Endothelial cell of umbilical vein (primary cell): ENCODE measurements around the gene MAP2K1. TPM values are rescaled to one million over a fixed set of nuclear protein-coding genes. Genes with fewer than 3 reads are reported as not detected.

ENCODE experiments used
- BruUV-seq: library from RNA; stranded (reverse); fragments of 400-500 nt; replicated peaks from 2 replicates; lab custom pipeline; 2021; lab: Mats Ljungman, UMichigan
- CTCF ChIA-PET: fragments of 300-600, 350-600 bp; sonication (Branson Sonifier 250); formaldehyde crosslinking; loops from one replicate; lab custom pipeline; 2021; ENCODE audit warnings: antibody characterized with exemption, inconsistent platforms; lab: Charles Lee
- POLR2A ChIA-PET: fragments of 300-600, 350-600 bp; sonication (Branson Sonifier 250); formaldehyde crosslinking; loops from one replicate; lab custom pipeline; 2021; ENCODE audit warnings: antibody characterized with exemption, inconsistent platforms; lab: Charles Lee
- DNase-seq: peaks from one replicate; pipeline ENCODE4 v3.0.0-alpha.2; 2011; ENCODE audit warnings: low read depth, low spot score
- FAIRE-seq: peaks from 2 replicates; lab custom pipeline; 2011; peaks lifted over from hg19 to GRCh38; lab: Jason Lieb, UNC
- H2AFZ ChIP-seq: 2 replicates; pipeline ENCODE4 v1.6.0; 2012; ENCODE audit warnings: low read depth, low read length, control low read depth, inconsistent platforms
- H3K27ac ChIP-seq: 2 replicates; pipeline ENCODE4 v1.5.1; 2011; ENCODE audit warnings: low read depth, mild to moderate bottlenecking, control low read depth, low read length, moderate library complexity; ENCODE audit not compliant: insufficient read depth
- H3K27me3 ChIP-seq, 2 experiments: 2 replicates each; pipeline versions ENCODE4 v1.6.0 to v1.6.1; 2011; ENCODE audit warnings: low read length in 2 of 2, mixed read lengths in 1 of 2; ENCODE audit not compliant: control insufficient read depth in 2 of 2, insufficient read depth in 2 of 2
- H3K36me3 ChIP-seq, 2 experiments: 2 replicates in 1 of 2; 3 replicates in 1 of 2; pipeline ENCODE4 v1.5.1; 2011; ENCODE audit warnings: low read length in 2 of 2, mild to moderate bottlenecking in 1 of 2, moderate library complexity in 1 of 2; ENCODE audit not compliant: control insufficient read depth in 2 of 2, insufficient read depth in 2 of 2; ENCODE audit errors: extremely low read depth in 1 of 2
- H3K4me1 ChIP-seq: 3 replicates; pipeline ENCODE4 v1.5.1; 2011; ENCODE audit warnings: mild to moderate bottlenecking, low read length; ENCODE audit not compliant: control insufficient read depth, insufficient read depth; ENCODE audit errors: extremely low read depth
- H3K4me2 ChIP-seq: 2 replicates; pipeline ENCODE4 v1.6.1; 2011; ENCODE audit warnings: low read length, control low read depth, mixed read lengths; ENCODE audit not compliant: insufficient read depth
- H3K4me3 ChIP-seq, 3 experiments: fragments of 200-600 bp in 1 of 3; sonication (generic), shearing (Covaris generic) in 1 of 3; replicated peaks in 1 of 3; 2 replicates each; pipeline ENCODE4 v1.5.1; 2011 to 2016; ENCODE audit warnings: control low read depth in 3 of 3, low read length in 3 of 3, mild to moderate bottlenecking in 2 of 3, inconsistent platforms in 1 of 3, low read depth in 1 of 3, moderate library complexity in 1 of 3; ENCODE audit not compliant: insufficient read depth in 1 of 3
- H3K79me2 ChIP-seq: 2 replicates; pipeline ENCODE4 v1.6.0; 2012; ENCODE audit warnings: low read length, inconsistent platforms; ENCODE audit not compliant: control insufficient read depth, insufficient read depth
- H3K9ac ChIP-seq: replicated peaks from 2 replicates; pipeline ENCODE3; 2011; ENCODE audit warnings: low read length, control low read depth; ENCODE audit not compliant: insufficient read depth; ENCODE audit errors: extremely low read depth
- H3K9me1 ChIP-seq: replicated peaks from 3 replicates; pipeline ENCODE4 v1.6.0; 2011; ENCODE audit warnings: mild to moderate bottlenecking, low read length; ENCODE audit not compliant: control insufficient read depth, insufficient read depth; ENCODE audit errors: extremely low read depth
- H3K9me3 ChIP-seq: replicated peaks from 2 replicates; pipeline ENCODE4 v1.5.1; 2012; ENCODE audit warnings: low read length, inconsistent platforms; ENCODE audit not compliant: control insufficient read depth, insufficient read depth
- H4K20me1 ChIP-seq: replicated peaks from 2 replicates; pipeline ENCODE3; 2011; ENCODE audit warnings: mild to moderate bottlenecking, low read length; ENCODE audit not compliant: control insufficient read depth, insufficient read depth; ENCODE audit errors: extremely low read depth
- EZH2 ChIP-seq: IDR thresholded peaks from 2 replicates; pipeline ENCODE4 v1.6.1; 2012; ENCODE audit warnings: borderline replicate concordance, low read depth, mild to moderate bottlenecking, moderate library complexity, low read length, inconsistent platforms; ENCODE audit not compliant: severe bottlenecking
- FOS ChIP-seq: IDR thresholded peaks from 2 replicates; pipeline ENCODE4 v1.6.1; 2011; ENCODE audit warnings: mild to moderate bottlenecking, low read length, moderate library complexity, borderline replicate concordance; ENCODE audit not compliant: insufficient read depth
- GATA2 ChIP-seq: IDR thresholded peaks from 2 replicates; pipeline ENCODE4 v1.7.0; 2011; ENCODE audit warnings: low read depth, mild to moderate bottlenecking, moderate library complexity, mixed read lengths, low read length; ENCODE audit not compliant: insufficient read length, insufficient read depth
- JUN ChIP-seq: IDR thresholded peaks from 2 replicates; pipeline ENCODE4 v1.6.1; 2011; ENCODE audit warnings: borderline replicate concordance, low read depth; ENCODE audit not compliant: insufficient read length, insufficient read depth
- MYC ChIP-seq: IDR thresholded peaks from one replicate; pipeline ENCODE4 v1.6.1; 2011; ENCODE audit warnings: mild to moderate bottlenecking, low read depth, low read length
- POLR2A ChIP-seq: IDR thresholded peaks from 2 replicates; pipeline ENCODE4 v1.6.1; 2012; ENCODE audit warnings: low read depth, mild to moderate bottlenecking, control low read depth, low read length
- POLR2AphosphoS5 ChIP-seq: IDR thresholded peaks from 2 replicates; pipeline ENCODE4 v1.6.1; 2012; ENCODE audit warnings: low read depth, mild to moderate bottlenecking, control low read depth, low read length, moderate library complexity; ENCODE audit not compliant: insufficient read depth
- dilution Hi-C: fragments of 300-500 bp; cut with MboI; formaldehyde crosslinking; loops from one replicate; pipeline ENCODE4 v1.15.0; 2019; ENCODE audit warnings: low sequenced_read_pairs; ENCODE audit not compliant: extremely low pct_ligation_motif_present
- intact Hi-C: fragments of 100-400 bp; cut with micrococcal nuclease; formaldehyde crosslinking; loops from one replicate; pipeline ENCODE4 v1.10.0; 2022
- polyA plus RNA-seq, 4 experiments: library from polyadenylated mRNA; depleted of rRNA in 3 of 4; stranded (reverse) in 3 of 4; unstranded in 1 of 4; fragments of >200 nt; gene quantifications; 2 replicates each; pipeline versions ENCODE4 v1.2.1 to v1.2.3, GENCODE V29; 2011 to 2012; ENCODE audit warnings: missing spikeins in 1 of 4
- total RNA-seq: library from RNA; stranded (reverse); gene quantifications from 2 replicates; pipeline ENCODE4 v1.2.3, GENCODE V29; 2021
- TF ChIP-seq, protein P1 (sequence below): IDR thresholded peaks from 2 replicates; pipeline ENCODE4 v1.6.1; 2011; ENCODE audit not compliant: insufficient read depth, insufficient read length
- TF ChIP-seq, protein P2 (sequence below), 2 donors: IDR thresholded peaks; 1 replicate in 1 of 2; 2 replicates in 1 of 2; pipeline ENCODE4 v1.5.1; 2011; ENCODE audit warnings: low read length in 2 of 2, mild to moderate bottlenecking in 2 of 2, moderate library complexity in 2 of 2, control low read depth in 1 of 2, inconsistent platforms in 1 of 2, low read depth in 1 of 2; ENCODE audit not compliant: insufficient read depth in 1 of 2; ENCODE audit errors: extremely low read depth in 1 of 2

Gene MAP2K1
- total and polyA plus RNA-seq, 2 donors (not counting 3 experiments of a cell fraction or from before 2014, with no cell fraction given): 30.9 to 45.1 TPM

DNA sequence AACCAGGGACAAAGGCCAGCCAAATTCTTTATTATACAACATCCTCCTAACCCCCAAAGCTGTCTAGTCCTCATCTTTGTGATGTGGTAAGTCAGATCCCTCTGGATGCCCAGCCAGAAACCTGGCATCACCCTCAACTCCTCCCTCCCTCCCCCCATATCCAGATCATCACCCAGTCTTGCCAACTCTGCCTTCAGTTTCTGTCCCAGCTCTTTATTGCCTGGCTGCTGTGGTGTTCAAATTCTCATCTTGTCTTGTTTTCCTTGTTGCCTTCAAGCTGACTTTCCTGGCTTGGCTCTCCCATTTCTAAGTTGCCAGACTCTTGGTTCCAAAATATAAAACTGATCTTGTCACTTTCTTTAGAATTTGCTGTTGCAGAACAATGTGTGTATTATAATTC, 28.6 kb downstream of the MAP2K1 start:
- intact Hi-C loops: no loop called here
- FAIRE-seq: no peak
- BruUV-seq: no TSS peak
- no peak overlapping the region for H3K4me2 ChIP-seq
- DNase-seq: no peak
- H3K27me3 ChIP-seq: no peaks in the 10 kb centered on the region
- peaks cover 2% of the 10 kb centered on the region for H4K20me1 ChIP-seq
- no peak overlapping the region for H3K4me3 ChIP-seq
- peaks cover 90% of the 10 kb centered on the region for H3K79me2 ChIP-seq
- H3K27ac ChIP-seq: no peak overlapping the region
- no peaks in the 10 kb centered on the region for H3K9me3 ChIP-seq
- dilution Hi-C loops: loop anchor here (25.0 kb wide), 1 partner anchor 103 kb away; no protein-coding TSS in a partner anchor
- H2AFZ ChIP-seq: no peak overlapping the region
- TF ChIP-seq POLR2AphosphoS5 (no peak), GATA2 (no peak), EZH2 (no peak), FOS (no peak), JUN (no peak), MYC (no peak), POLR2A (no peak)
- TF ChIP-seq, protein P1, sequence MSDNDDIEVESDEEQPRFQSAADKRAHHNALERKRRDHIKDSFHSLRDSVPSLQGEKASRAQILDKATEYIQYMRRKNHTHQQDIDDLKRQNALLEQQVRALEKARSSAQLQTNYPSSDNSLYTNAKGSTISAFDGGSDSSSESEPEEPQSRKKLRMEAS: no peak
- TF ChIP-seq, protein P2, sequence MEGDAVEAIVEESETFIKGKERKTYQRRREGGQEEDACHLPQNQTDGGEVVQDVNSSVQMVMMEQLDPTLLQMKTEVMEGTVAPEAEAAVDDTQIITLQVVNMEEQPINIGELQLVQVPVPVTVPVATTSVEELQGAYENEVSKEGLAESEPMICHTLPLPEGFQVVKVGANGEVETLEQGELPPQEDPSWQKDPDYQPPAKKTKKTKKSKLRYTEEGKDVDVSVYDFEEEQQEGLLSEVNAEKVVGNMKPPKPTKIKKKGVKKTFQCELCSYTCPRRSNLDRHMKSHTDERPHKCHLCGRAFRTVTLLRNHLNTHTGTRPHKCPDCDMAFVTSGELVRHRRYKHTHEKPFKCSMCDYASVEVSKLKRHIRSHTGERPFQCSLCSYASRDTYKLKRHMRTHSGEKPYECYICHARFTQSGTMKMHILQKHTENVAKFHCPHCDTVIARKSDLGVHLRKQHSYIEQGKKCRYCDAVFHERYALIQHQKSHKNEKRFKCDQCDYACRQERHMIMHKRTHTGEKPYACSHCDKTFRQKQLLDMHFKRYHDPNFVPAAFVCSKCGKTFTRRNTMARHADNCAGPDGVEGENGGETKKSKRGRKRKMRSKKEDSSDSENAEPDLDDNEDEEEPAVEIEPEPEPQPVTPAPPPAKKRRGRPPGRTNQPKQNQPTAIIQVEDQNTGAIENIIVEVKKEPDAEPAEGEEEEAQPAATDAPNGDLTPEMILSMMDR (IDR thresholded peaks at IDR 0.05; ENCODE audit: extremely low read depth in 1 of 2, insufficient read depth in 1 of 2, low read depth in 1 of 2, low read length in 2 of 2): no peak
- ChIA-PET POLR2A (no interaction called here), CTCF (interaction anchor here (1.5 to 2.2 kb wide), 4 partner anchors 10 to 43 kb away, joined by 4 to 8 read pairs (median 4); no protein-coding TSS in a partner anchor)
- H3K4me1 ChIP-seq: peaks cover 18% of the 10 kb centered on the region
- H3K9me1 ChIP-seq: no peaks in the 10 kb centered on the region
- H3K9ac ChIP-seq: no peak overlapping the region
- no peaks in the 10 kb centered on the region for H3K36me3 ChIP-seq
